BE2C (cell line): ENCODE data around the gene CD74.

ENCODE experiments used
- DNase-seq: peaks from one replicate; pipeline ENCODE4 v3.0.0-alpha.2; 2020
- H3K27me3 ChIP-seq: fragments of 250-450 bp; sonication (Bioruptor Pico); 2 replicates; pipeline ENCODE4 v1.5.1; 2020; ENCODE audit warnings: mild to moderate bottlenecking
- H3K36me3 ChIP-seq: fragments of 250-450 bp; sonication (Bioruptor Pico); 2 replicates; pipeline ENCODE4 v1.5.1; 2020; ENCODE audit warnings: mild to moderate bottlenecking
- H3K4me1 ChIP-seq: fragments of 250-450 bp; sonication (Bioruptor Pico); 2 replicates; pipeline ENCODE4 v1.5.1; 2020
- H3K4me3 ChIP-seq: 2 replicates; pipeline ENCODE4 v1.5.1; 2011; ENCODE audit warnings: low read depth, low read length
- H3K9me3 ChIP-seq: fragments of 250-450 bp; sonication (Bioruptor Pico); 2 replicates; pipeline ENCODE4 v1.5.1; 2020
- TF ChIP-seq, protein P1 (sequence below): IDR thresholded peaks from 2 replicates; pipeline ENCODE4 v1.5.1; 2012; ENCODE audit warnings: mild to moderate bottlenecking, low read depth, low read length

Gene CD74

DNA sequence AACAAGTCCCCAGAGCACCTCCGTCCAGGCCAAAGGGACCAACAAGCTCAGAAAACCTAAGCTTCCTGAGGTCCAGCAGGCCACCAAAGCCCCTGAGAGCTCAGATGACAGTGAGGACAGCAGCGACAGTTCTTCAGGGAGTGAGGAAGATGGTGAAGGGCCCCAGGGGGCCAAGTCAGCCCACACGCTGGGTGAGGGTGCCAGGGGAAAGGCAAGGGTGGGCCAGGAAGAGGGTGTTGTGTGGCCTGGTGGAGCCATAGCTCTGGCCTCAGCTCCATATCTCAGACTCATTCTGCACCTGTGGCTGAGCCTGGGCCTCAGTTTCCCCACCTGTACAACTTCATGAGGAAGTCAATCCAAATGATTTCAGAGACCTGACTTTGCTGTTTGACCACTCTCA, 20.7 kb downstream of the CD74 start:
- Histone ChIP-seq H3K4me3 (no peak overlapping the region), H3K4me1 (no peaks in the 10 kb centered on the region), H3K36me3 (peaks cover 76% of the 10 kb centered on the region), H3K9me3 (no peaks in the 10 kb centered on the region), H3K27me3 (no peaks in the 10 kb centered on the region)
- TF ChIP-seq, protein P1, sequence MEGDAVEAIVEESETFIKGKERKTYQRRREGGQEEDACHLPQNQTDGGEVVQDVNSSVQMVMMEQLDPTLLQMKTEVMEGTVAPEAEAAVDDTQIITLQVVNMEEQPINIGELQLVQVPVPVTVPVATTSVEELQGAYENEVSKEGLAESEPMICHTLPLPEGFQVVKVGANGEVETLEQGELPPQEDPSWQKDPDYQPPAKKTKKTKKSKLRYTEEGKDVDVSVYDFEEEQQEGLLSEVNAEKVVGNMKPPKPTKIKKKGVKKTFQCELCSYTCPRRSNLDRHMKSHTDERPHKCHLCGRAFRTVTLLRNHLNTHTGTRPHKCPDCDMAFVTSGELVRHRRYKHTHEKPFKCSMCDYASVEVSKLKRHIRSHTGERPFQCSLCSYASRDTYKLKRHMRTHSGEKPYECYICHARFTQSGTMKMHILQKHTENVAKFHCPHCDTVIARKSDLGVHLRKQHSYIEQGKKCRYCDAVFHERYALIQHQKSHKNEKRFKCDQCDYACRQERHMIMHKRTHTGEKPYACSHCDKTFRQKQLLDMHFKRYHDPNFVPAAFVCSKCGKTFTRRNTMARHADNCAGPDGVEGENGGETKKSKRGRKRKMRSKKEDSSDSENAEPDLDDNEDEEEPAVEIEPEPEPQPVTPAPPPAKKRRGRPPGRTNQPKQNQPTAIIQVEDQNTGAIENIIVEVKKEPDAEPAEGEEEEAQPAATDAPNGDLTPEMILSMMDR: no peak
- no peak for DNase-seq

DNA sequence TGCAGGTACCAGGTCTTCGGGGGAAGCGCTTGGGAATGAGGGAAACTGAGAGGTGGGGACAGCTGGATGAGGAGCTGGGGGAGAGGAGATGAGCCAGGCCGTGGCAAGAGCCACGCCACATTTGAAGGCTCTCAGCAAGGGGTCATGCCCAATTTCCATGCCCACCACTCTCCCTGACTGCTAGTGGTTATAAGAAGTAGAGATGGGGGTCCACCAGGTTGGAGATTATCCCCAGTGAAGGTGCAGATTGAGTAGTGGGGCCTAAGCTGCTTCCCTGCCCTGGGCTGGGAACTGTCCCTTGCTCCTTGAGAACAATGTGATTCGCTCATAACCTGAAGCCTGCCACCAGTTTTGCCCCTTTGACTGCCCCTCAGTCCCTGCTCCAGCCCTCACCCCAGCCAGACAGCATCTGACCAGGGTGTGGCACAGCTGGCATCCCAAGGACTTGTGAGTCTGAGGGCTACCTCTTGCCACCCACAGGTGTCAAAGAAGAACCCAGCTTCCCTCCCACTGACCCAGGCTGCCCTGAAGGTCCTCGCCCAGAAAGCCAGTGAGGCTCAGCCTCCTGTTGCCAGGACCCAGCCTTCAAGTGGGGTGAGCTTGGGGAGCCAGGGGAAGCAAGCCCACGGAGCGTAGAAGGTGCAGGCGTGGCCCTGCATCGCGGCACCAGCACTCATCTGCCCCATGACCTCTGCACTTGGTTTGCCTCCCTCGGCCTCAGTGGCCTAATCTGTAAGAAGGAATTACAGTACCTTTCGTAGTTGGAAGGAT, 21.5 kb downstream of the CD74 start:
- DNase-seq: no peak
- H3K27me3 ChIP-seq: no peaks in the 10 kb centered on the region
- no peaks in the 10 kb centered on the region for H3K9me3 ChIP-seq
- H3K4me3 ChIP-seq: no peak overlapping the region
- peaks cover 73% of the 10 kb centered on the region for H3K36me3 ChIP-seq
- no peaks in the 10 kb centered on the region for H3K4me1 ChIP-seq
- TF ChIP-seq, protein P1: no peak

DNA sequence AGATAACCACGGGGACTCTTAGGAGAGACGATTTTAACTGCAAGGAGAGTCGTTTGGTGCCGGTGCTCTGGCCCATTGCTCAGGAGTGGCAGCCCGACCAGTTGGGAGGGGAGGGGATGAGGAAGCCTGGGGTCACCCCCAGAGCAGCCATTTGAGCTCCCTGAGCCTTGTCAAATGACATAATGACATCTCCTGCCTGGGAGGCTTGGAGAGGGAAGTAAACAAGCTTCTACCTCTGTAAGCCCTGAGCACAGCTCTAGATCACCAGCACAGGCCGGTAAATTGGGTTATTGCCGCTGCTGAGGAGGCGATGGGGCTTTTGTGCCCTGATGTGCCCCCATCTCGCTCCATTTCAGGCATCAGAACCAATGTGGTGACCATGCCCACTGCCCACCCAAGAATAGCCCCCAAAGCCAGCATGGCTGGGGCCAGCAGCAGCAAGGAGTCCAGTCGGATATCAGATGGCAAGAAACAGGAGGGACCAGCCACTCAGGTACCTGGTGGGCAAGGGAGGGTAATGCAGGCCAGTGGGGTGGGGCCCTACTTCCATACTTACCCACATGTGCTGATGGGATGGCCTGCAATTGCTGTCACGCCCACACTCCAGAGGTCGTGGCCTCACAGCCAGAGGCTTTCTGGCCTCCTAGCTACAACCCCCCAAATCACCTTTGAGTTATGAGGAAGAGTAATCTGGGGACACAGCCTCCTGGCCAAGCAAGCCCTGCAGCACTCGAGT, 23.0 kb downstream of the CD74 start:
- Histone ChIP-seq H3K9me3 (no peaks in the 10 kb centered on the region), H3K4me3 (no peak overlapping the region), H3K36me3 (peaks cover 77% of the 10 kb centered on the region), H3K27me3 (no peaks in the 10 kb centered on the region), H3K4me1 (no peaks in the 10 kb centered on the region)
- TF ChIP-seq, protein P1: no peak
- DNase-seq: no peak

DNA sequence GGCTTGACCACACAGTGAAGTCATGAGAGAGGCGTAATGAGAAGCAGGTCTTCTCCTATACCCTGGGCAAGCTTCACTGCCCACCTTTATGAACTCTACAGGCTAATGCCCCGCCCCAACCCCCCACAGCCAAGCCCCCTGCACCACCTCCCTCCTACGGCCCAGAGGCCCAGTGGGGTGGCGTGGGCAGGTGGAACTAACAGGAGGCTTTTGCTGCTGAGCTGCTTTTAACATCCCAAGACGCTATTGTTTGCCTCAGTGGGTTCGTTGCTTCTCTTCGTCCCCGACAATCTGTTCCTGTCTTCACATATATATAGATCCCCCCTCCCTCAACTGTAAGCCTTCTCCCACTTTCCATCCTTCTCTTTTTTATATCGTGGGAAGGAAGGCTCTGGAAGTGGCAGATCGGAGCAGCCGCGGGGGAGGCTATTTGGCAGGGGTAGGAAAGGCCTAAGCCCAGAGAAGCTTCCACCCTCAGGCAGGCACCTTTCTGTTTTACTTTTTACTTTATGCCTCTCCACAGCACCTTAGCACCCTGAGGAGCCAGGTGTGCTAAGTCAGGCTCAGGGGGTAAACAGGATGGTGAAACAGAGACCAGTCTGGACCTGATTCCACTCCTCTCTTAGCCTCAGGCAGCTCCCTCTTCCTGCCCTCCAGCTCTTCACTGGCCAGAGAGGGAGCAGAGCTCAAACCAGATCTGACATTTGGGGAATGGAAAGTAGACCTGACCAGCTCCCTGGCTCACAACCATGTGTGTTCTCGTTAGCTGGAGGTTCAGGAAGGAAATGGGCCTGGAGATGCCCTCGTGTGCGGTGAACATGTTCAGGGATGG, 26.5 kb downstream of the CD74 start:
- Histone ChIP-seq H3K4me1 (no peaks in the 10 kb centered on the region), H3K4me3 (no peak overlapping the region), H3K36me3 (peaks cover 79% of the 10 kb centered on the region), H3K9me3 (no peaks in the 10 kb centered on the region), H3K27me3 (no peaks in the 10 kb centered on the region)
- no peak for DNase-seq
- TF ChIP-seq, protein P1: no peak

DNA sequence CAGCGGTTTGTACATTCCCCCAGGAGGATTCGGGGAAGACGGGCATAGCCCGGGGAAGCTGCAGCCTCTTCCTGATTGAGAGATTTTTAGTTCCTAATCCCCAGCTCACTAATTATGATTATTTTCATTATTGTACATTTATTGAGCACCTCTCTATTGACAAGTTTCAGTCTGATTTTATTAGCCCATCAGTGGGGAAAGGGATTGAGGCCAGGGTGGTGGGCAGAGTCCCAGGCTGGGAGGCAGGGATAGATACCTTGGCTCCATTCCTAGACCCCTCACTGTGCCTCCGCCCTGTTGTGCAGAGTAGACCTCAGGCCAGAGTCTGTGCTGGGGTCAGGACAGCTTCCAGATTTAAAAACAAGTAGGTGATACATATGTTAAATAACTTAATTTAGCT, 28.0 kb downstream of the CD74 start:
- TF ChIP-seq, protein P1: no peak
- DNase-seq: no peak
- H3K36me3 ChIP-seq: peaks cover 81% of the 10 kb centered on the region
- H3K4me3 ChIP-seq: no peak overlapping the region
- H3K9me3 ChIP-seq: no peaks in the 10 kb centered on the region
- H3K4me1 ChIP-seq: no peaks in the 10 kb centered on the region
- no peaks in the 10 kb centered on the region for H3K27me3 ChIP-seq
